H1 (cell line): ENCODE measurements around the gene C1QL1. TPM values are rescaled to one million over a fixed set of nuclear protein-coding genes. Genes with fewer than 3 reads are reported as not detected.

Experiments used
- CTCF ChIP-seq, 3 experiments: IDR thresholded peaks; 1 replicate in 2 of 3; 2 replicates in 1 of 3; pipeline versions ENCODE4 v1.5.1 to v1.6.1; 2011; ENCODE audit warnings: low read length in 3 of 3, mild to moderate bottlenecking in 3 of 3, inconsistent platforms in 2 of 3, low read depth in 1 of 3, moderate library complexity in 1 of 3; ENCODE audit not compliant: insufficient read depth in 1 of 3; ENCODE audit errors: control extremely low read depth in 1 of 3
- SAP30 ChIP-seq: fragments of 300-600 bp; sonication (generic); IDR thresholded peaks from 2 replicates; pipeline ENCODE4 v1.7.1; 2012; ENCODE audit warnings: low read length, moderate library complexity, mild to moderate bottlenecking, inconsistent platforms; ENCODE audit not compliant: insufficient read depth, insufficient replicate concordance
- SIN3A ChIP-seq, 2 experiments: IDR thresholded peaks in 1 of 2; conservative IDR thresholded peaks in 1 of 2; 2 replicates each; pipeline ENCODE4 v1.6.1; 2011 to 2012; ENCODE audit warnings: low read length in 2 of 2, improper control_type of control experiment in 1 of 2, low read depth in 1 of 2, mild to moderate bottlenecking in 1 of 2
- polyA plus RNA-seq, 7 experiments: library from polyadenylated mRNA; depleted of rRNA in 3 of 7; stranded (reverse) in 5 of 7; unstranded in 2 of 7; fragments of >200 nt in 5 of 7; fragments of 200-250 nt in 2 of 7; gene quantifications; 1 replicate in 5 of 7; 2 replicates in 1 of 7; 4 replicates in 1 of 7; pipeline versions ENCODE4 v1.2.1 to v1.2.3, GENCODE V29; 2011 to 2013; ENCODE audit warnings: missing spikeins in 2 of 7, mixed read lengths in 2 of 7
- total RNA-seq: library from RNA; stranded (reverse); fragmentation: NEBNext Ultra II Directional; extraction: Animal tissue kit (Norgen Biotek cat#: 25700); gene quantifications from 2 replicates; pipeline ENCODE4 v1.2.1, GENCODE V29; 2021

C1QL1 gene
- total and polyA plus RNA-seq, 2 of the 8 experiments (the other 6 are each of a cell fraction or from before 2014, with no cell fraction given): 7.6 to 10.5 TPM

DNA sequence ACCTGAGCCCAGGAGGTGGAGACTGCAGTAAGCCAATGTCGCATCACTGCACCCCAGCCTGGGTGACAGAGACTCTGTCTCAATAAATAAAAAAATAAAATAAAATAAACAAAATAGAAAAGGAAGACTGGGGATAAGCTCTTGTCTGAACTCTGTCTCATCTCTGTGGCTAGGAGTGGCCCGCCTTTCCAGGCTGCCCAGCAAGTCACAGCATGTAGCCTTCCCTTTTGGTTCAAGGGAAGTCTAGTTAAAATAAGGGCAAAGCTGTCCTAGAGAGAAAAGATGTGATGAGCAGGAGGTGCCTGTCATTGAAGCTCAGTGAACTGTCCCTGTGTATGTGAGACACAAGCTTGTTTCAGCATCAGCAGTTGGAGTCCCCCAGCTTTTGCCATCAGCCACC, 50.1 kb downstream of the C1QL1 start (continued):
- TF ChIP-seq SIN3A (conservative IDR thresholded peaks at IDR 0.05 in 1 of 2, IDR thresholded peaks at IDR 0.05 in 1 of 2; ENCODE audit: low read depth in 1 of 2, low read length in 2 of 2): no peak
- no peak for TF ChIP-seq SAP30
- no peak for TF ChIP-seq CTCF (IDR thresholded peaks at IDR 0.05; ENCODE audit: control extremely low read depth in 1 of 3, insufficient read depth in 1 of 3, low read depth in 1 of 3, low read length in 3 of 3)
